ENCODE results near the gene MSTO1.
"Not testable (repeated sequence)": the region's sequence is repeated elsewhere in the genome, so short reads cannot be mapped to it uniquely, and the experiment has no call there.

Gene MSTO1

GRCh38 chr1:155661239-155661638, 51.2 kb downstream of the MSTO1 start:
- not testable (repeated sequence) for FAIRE-seq; DNase-seq (ENCODE audit: extremely low spot score, insufficient read length, low read depth)

Data from GM18507 (cell line).